GM23248 (cell line): ENCODE data around the gene M6PR. TPM values are rescaled to one million over a fixed set of nuclear protein-coding genes. Genes with fewer than 3 reads are reported as not detected.
"Not testable (repeated sequence)": the region's sequence is repeated elsewhere in the genome, so short reads cannot be mapped to it uniquely, and the experiment has no call there.

Source experiments
- DNase-seq: peaks from one replicate; pipeline ENCODE4 v3.0.0-alpha.2; 2015
- H2AFZ ChIP-seq: fragments of 200-600 bp; sonication (generic); 2 replicates; pipeline ENCODE4 v1.6.1; 2016; ENCODE audit warnings: antibody characterized with exemption
- H3F3A ChIP-seq: fragments of 200-600 bp; sonication (generic); 2 replicates; pipeline ENCODE4 v1.6.1; 2016; ENCODE audit warnings: mild to moderate bottlenecking, antibody characterized with exemption, mixed run types; ENCODE audit not compliant: insufficient read depth
- H3K27ac ChIP-seq: fragments of 200-600 bp; sonication (generic); 2 replicates; pipeline ENCODE4 v1.5.1; 2016; ENCODE audit warnings: mild to moderate bottlenecking
- H3K27me3 ChIP-seq: fragments of 200-600 bp; sonication (generic); replicated peaks from 2 replicates; pipeline ENCODE4 v1.6.1; 2016; ENCODE audit warnings: mild to moderate bottlenecking; ENCODE audit not compliant: insufficient read depth
- H3K36me3 ChIP-seq: fragments of 200-600 bp; sonication (generic); 2 replicates; pipeline ENCODE4 v1.6.1; 2016; ENCODE audit warnings: low read depth, mild to moderate bottlenecking
- H3K4me1 ChIP-seq: fragments of 200-600 bp; sonication (generic); 2 replicates; pipeline ENCODE4 v1.6.1; 2016; ENCODE audit warnings: mild to moderate bottlenecking; ENCODE audit not compliant: insufficient read depth
- H3K4me2 ChIP-seq: fragments of 200-600 bp; sonication (generic); one replicate; pipeline ENCODE4 v1.6.1; 2016; ENCODE audit warnings: mild to moderate bottlenecking; ENCODE audit not compliant: unreplicated experiment
- H3K4me3 ChIP-seq: fragments of 200-600 bp; sonication (generic); 2 replicates; pipeline ENCODE4 v1.5.1; 2016; ENCODE audit warnings: mild to moderate bottlenecking
- H3K79me2 ChIP-seq: fragments of 200-600 bp; sonication (generic); 2 replicates; pipeline ENCODE4 v1.6.1; 2016; ENCODE audit warnings: mild to moderate bottlenecking; ENCODE audit not compliant: insufficient read depth
- H3K9ac ChIP-seq: fragments of 200-600 bp; sonication (generic); 2 replicates; pipeline ENCODE4 v1.6.1; 2016; ENCODE audit warnings: mild to moderate bottlenecking
- H3K9me2 ChIP-seq: fragments of 200-600 bp; sonication (generic); 2 replicates; pipeline ENCODE4 v1.6.1; 2016; ENCODE audit warnings: mixed run types, mild to moderate bottlenecking, moderate library complexity; ENCODE audit not compliant: insufficient read depth
- H3K9me3 ChIP-seq: fragments of 200-600 bp; sonication (generic); one replicate; pipeline ENCODE4 v1.6.1; 2017; ENCODE audit warnings: low read depth
- H4K20me1 ChIP-seq: fragments of 200-600 bp; sonication (generic); 2 replicates; pipeline ENCODE4 v1.6.0; 2016; ENCODE audit not compliant: insufficient read depth
- EZH2 ChIP-seq: fragments of 200-600 bp; sonication (generic); IDR thresholded peaks from 2 replicates; pipeline ENCODE4 v1.6.1; 2018; ENCODE audit warnings: antibody characterized with exemption, mild to moderate bottlenecking; ENCODE audit not compliant: insufficient read depth, poor library complexity, severe bottlenecking
- EZH2phosphoT487 ChIP-seq: fragments of 200-600 bp; sonication (generic); IDR thresholded peaks from 2 replicates; pipeline ENCODE4 v1.6.1; 2018; ENCODE audit warnings: antibody characterized with exemption, moderate library complexity, mild to moderate bottlenecking, low read depth; ENCODE audit not compliant: insufficient read depth
- WGBS, 2 experiments: methylation state at CpG; one replicate each; pipeline ENCODE4 v1.1.6; 2015 to 2017; ENCODE audit warnings: low lambda C conversion rate in 2 of 2, low coverage in 1 of 2; ENCODE audit errors: missing lambda C conversion rate in 2 of 2; 5-methylcytosine and 5-hydroxymethylcytosine counted together
- in situ Hi-C: fragments of 300-500 bp; cut with MboI; formaldehyde crosslinking; loops from 2 replicates; pipeline ENCODE4 v1.15.0; 2020
- polyA plus RNA-seq: library from polyadenylated mRNA; unstranded; fragments of >200 nt; fragmentation: Nextera tagmentation; extraction: Ambion mirVana; gene quantifications from 2 replicates; pipeline ENCODE4 v1.2.1, GENCODE V29; 2016
- total RNA-seq: library from RNA; depleted of rRNA; stranded (reverse); fragments of >200 nt; shearing (Covaris generic); gene quantifications from 2 replicates; pipeline ENCODE4 v1.2.3, GENCODE V29; 2014

The M6PR gene
- total and polyA plus RNA-seq, 2 experiments from 2014 or later, result 84.8 to 90.0 TPM

- Histone ChIP-seq H3K9ac (no peak overlapping the region), H3K79me2 (no peaks in the 10 kb centered on the region), H3F3A (no peaks in the 10 kb centered on the region), H2AFZ (no peak overlapping the region), H4K20me1 (no peaks in the 10 kb centered on the region), H3K36me3 (peaks cover 5% of the 10 kb centered on the region; the same call in 1 of the 2 replicates), H3K4me3 (no peak overlapping the region), H3K9me2 (no peaks in the 10 kb centered on the region), H3K9me3 (no peaks in the 10 kb centered on the region), H3K4me2 (no peak overlapping the region), H3K27ac (no peak overlapping the region), H3K4me1 (no peaks in the 10 kb centered on the region), H3K27me3 (no peaks in the 10 kb centered on the region)
- in situ Hi-C loops, result no loop called here
- DNase-seq, result no peak
- TF ChIP-seq EZH2phosphoT487, result no peak
- TF ChIP-seq EZH2, result no peak
- 97 to 98% methylated on average over 5 of the region's 5 CpGs for WGBS, 2 experiments
These were observed 26.9 kb downstream of the M6PR start for GRCh38 chr12:8922544-8922943.

GRCh38 chr12:8919643-8920042 lies 29.8 kb downstream of the M6PR start:
- H2AFZ ChIP-seq, H3K27ac ChIP-seq, H3K4me3 ChIP-seq, H3K4me2 ChIP-seq, H3K4me1 ChIP-seq, H3K9me2 ChIP-seq, H3K36me3 ChIP-seq, H3K9ac ChIP-seq, in situ Hi-C loops, H4K20me1 ChIP-seq, DNase-seq, H3K27me3 ChIP-seq, H3F3A ChIP-seq, H3K9me3 ChIP-seq: not testable (repeated sequence)
- H3K79me2 ChIP-seq, result peaks cover 13% of the 10 kb centered on the region
- WGBS, 2 experiments, result 74 to 76% methylated on average over 4 of the region's 4 CpGs

GRCh38 chr12:8917751-8918150 lies 31.7 kb downstream of the M6PR start:
- Histone ChIP-seq H3K9me2 (no peaks in the 10 kb centered on the region), H3K27ac (no peak overlapping the region), H3F3A (no peaks in the 10 kb centered on the region), H2AFZ (no peak overlapping the region), H3K79me2 (peaks cover 13% of the 10 kb centered on the region), H3K27me3 (no peaks in the 10 kb centered on the region), H3K4me1 (peaks cover 18% of the 10 kb centered on the region; the same call in 1 of the 2 replicates), H3K4me2 (no peak overlapping the region), H3K9me3 (no peaks in the 10 kb centered on the region), H3K9ac (no peak overlapping the region), H3K4me3 (no peak overlapping the region), H4K20me1 (no peaks in the 10 kb centered on the region), H3K36me3 (peaks cover 5% of the 10 kb centered on the region; the same call in 1 of the 2 replicates)
- DNase-seq, result no peak
- in situ Hi-C loops, result no loop called here
- TF ChIP-seq EZH2phosphoT487 (no peak), EZH2 (no peak)
- 65 to 72% methylated on average over 1 of the region's 1 CpG for WGBS, 2 experiments

- Histone ChIP-seq H3K4me2 (no peak overlapping the region), H4K20me1 (no peaks in the 10 kb centered on the region), H2AFZ (no peak overlapping the region), H3K27ac (no peak overlapping the region), H3K27me3 (no peaks in the 10 kb centered on the region), H3K9ac (no peak overlapping the region), H3K9me3 (no peaks in the 10 kb centered on the region), H3K4me3 (no peak overlapping the region), H3F3A (no peaks in the 10 kb centered on the region), H3K9me2 (no peaks in the 10 kb centered on the region), H3K79me2 (peaks cover 13% of the 10 kb centered on the region), H3K4me1 (peaks cover 20% of the 10 kb centered on the region; the same call in 1 of the 2 replicates), H3K36me3 (peaks cover 5% of the 10 kb centered on the region; the same call in 1 of the 2 replicates)
- WGBS, 2 experiments, result 80 to 85% methylated on average over 3 of the region's 3 CpGs
- TF ChIP-seq EZH2phosphoT487, result no peak
- no peak for TF ChIP-seq EZH2
- no peak for DNase-seq
- in situ Hi-C loops, result no loop called here
These were observed 32.4 kb downstream of the M6PR start for GRCh38 chr12:8917031-8917430.

GRCh38 chr12:8916154-8916553 lies 33.3 kb downstream of the M6PR start:
- no peaks in the 10 kb centered on the region for H3F3A ChIP-seq
- H3K4me2 ChIP-seq, result peak overlapping the region; percentile 92
- no peak overlapping the region for H3K27ac ChIP-seq
- no peaks in the 10 kb centered on the region for H4K20me1 ChIP-seq
- H3K4me3 ChIP-seq, result no peak overlapping the region
- no peak overlapping the region for H3K9ac ChIP-seq
- H2AFZ ChIP-seq, result no peak overlapping the region
- H3K79me2 ChIP-seq, result peaks cover 13% of the 10 kb centered on the region
- no peaks in the 10 kb centered on the region for H3K9me2 ChIP-seq
- H3K27me3 ChIP-seq, result no peaks in the 10 kb centered on the region
- peaks cover 3% of the 10 kb centered on the region; the same call in 1 of the 2 replicates for H3K36me3 ChIP-seq
- no peak for DNase-seq
- no peak for TF ChIP-seq EZH2phosphoT487
- TF ChIP-seq EZH2, result no peak
- in situ Hi-C loops, result no loop called here
- no peaks in the 10 kb centered on the region for H3K9me3 ChIP-seq
- peaks cover 20% of the 10 kb centered on the region; the same call in 1 of the 2 replicates for H3K4me1 ChIP-seq
